GM20431 (cell line): ENCODE data around the gene ACADL.

Experiments
- in situ Hi-C: fragments of 300-500 bp; cut with MseI, MboI; formaldehyde crosslinking; loops from one replicate; pipeline ENCODE4 v1.15.0; 2020; ENCODE audit warnings: low sequenced_read_pairs; ENCODE audit not compliant: unreplicated experiment

Gene ACADL

GRCh38 chr2:210171309-210172218 lies 53.7 kb downstream of the ACADL start, which contains the start of gene KANSL1L:
TSS of gene KANSL1L (minus strand) at chr2:210171409. CDS start at chr2:210154582, 16,827 bp downstream.
- in situ Hi-C loops, result no loop called here

- in situ Hi-C loops, result no loop called here
These were observed 54.6 kb downstream of the ACADL start for GRCh38 chr2:210170446-210171303.

- in situ Hi-C loops, result no loop called here
These were observed 55.1 kb downstream of the ACADL start for GRCh38 chr2:210170196-210170445.

- in situ Hi-C loops, result no loop called here
These were observed 55.6 kb downstream of the ACADL start for GRCh38 chr2:210169516-210170195.

GRCh38 chr2:210167227-210167626 lies 58.0 kb downstream of the ACADL start:
- in situ Hi-C loops, result no loop called here

GRCh38 chr2:210162466-210163124 lies 62.7 kb downstream of the ACADL start:
- in situ Hi-C loops, result no loop called here

GRCh38 chr2:210159059-210159458 lies 66.2 kb downstream of the ACADL start:
- in situ Hi-C loops, result no loop called here

- in situ Hi-C loops, result no loop called here
These were observed 67.0 kb downstream of the ACADL start for GRCh38 chr2:210158236-210158635.

- in situ Hi-C loops, result no loop called here
These were observed 67.7 kb downstream of the ACADL start for GRCh38 chr2:210157526-210157925.

- in situ Hi-C loops, result no loop called here
These were observed 77.6 kb downstream of the ACADL start for GRCh38 chr2:210147614-210148013.
